Peyer's patch (tissue), 4 donors: Measurements from ENCODE around the gene GRIK4.

ENCODE experiments used
- POLR2A ChIP-seq, 2 donors: fragments of 450-650 bp; IDR thresholded peaks; one replicate each; pipeline ENCODE4 v1.5.1; 2017; ENCODE audit warnings: antibody characterized with exemption in 2 of 2, mild to moderate bottlenecking in 2 of 2, moderate library complexity in 2 of 2
- TF ChIP-seq, protein P1 (sequence below), 6 experiments: fragments of 450-650 bp in 4 of 6; fragments of 200-600 bp in 2 of 6; sonication (generic) in 1 of 6; IDR thresholded peaks; one replicate each; pipeline ENCODE4 v1.5.1; 2017 to 2019; ENCODE audit warnings: antibody characterized with exemption in 6 of 6, mild to moderate bottlenecking in 3 of 6, moderate library complexity in 1 of 6

- TF ChIP-seq, protein P1, sequence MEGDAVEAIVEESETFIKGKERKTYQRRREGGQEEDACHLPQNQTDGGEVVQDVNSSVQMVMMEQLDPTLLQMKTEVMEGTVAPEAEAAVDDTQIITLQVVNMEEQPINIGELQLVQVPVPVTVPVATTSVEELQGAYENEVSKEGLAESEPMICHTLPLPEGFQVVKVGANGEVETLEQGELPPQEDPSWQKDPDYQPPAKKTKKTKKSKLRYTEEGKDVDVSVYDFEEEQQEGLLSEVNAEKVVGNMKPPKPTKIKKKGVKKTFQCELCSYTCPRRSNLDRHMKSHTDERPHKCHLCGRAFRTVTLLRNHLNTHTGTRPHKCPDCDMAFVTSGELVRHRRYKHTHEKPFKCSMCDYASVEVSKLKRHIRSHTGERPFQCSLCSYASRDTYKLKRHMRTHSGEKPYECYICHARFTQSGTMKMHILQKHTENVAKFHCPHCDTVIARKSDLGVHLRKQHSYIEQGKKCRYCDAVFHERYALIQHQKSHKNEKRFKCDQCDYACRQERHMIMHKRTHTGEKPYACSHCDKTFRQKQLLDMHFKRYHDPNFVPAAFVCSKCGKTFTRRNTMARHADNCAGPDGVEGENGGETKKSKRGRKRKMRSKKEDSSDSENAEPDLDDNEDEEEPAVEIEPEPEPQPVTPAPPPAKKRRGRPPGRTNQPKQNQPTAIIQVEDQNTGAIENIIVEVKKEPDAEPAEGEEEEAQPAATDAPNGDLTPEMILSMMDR (IDR thresholded peaks at IDR 0.05) = no peak
- no peak for TF ChIP-seq POLR2A (IDR thresholded peaks at IDR 0.05)
Observed at GRCh38 chr11:120739780-120740179, 228.2 kb downstream of the GRIK4 start.
